ENCODE results near the gene SLC13A3.

Gene SLC13A3

DNA sequence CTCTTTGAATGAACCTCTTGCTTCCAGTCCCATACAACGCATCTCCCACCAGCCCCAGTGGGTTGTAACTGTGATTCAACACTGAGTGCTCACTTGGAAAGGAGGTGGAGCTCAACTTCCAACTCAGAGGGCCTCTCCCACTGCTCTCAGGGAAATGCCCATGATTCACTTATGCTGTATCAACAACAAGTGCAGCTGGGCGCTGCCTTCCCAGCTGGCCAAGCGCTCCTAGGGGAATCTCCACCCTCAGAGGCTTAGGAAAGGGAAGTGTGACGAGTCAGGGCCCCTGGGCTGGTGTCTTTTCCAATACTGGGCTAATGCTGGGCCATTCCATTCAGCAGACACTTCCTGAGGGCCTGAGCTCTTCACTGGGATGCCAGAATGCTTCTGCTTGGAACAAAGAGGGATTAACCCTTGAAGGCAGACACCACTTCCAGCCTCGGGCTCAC is 92.7 kb downstream of the SLC13A3 start:
- DNase-seq (ENCODE audit: low read depth), result no peak

DNA sequence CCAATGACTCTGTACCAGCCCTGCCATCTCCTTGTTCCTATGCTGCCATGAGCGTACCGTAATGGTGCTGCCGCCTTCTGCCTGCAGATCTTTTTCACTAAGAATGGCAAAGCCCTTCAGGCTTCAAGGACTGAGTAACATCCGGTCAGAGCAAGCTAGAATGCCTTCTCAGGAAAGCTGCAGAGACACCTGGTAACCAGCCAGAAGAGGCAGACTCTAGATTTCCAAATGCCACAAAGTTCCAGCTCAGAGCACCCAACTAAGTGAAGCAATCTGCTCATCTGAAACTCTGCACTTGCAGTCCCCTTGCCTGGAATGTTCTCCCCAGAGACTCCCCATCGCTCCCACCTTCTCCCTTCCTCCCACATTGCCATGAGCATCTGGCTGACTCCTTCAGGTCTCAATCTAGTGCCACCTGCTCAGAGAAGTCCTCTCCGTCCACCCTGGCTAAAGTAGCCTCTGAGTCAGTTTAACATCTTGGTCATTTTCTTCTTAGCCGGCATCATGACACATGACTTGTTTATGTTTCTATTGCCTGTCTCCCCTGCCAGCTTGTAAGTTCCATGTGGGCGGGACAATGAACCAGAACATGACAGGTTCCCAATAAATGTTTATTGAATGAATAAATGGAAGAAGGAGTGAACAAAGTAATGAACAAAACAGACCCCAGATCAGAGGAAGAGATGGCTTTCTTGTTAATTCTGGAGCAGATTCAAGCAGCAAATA is 93.9 kb downstream of the SLC13A3 start:
- DNase-seq (ENCODE audit: low read depth), result no peak

DNA sequence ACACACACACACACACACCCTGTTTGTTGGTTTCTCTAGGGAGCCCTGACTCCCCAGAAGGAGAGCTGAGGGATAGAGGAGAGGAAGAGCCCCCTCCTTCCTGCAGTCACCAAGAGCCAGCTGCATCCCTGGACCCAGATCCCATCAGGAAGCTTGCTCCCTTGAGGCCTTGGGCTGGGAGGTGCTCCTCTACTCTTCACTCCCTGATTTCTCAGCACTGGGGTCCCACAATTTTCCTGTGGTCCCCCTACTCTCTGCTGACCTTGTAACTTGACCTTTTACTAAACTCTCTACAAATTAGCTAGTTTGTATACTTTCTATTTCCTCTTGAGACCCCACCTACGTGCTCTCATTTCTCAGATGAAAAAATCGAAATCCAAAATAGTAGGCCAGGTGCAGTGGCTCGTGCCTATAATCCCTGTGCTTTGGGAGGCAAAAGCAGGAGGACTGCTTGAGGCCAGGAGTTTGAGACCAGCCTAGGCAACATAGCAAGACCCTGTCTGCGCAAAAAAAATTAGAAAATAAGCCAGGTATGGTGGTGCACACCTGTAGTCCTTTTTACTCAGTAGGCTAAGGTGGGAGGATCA is 95.8 kb downstream of the SLC13A3 start:
- no peak for DNase-seq (ENCODE audit: low read depth)

DNA sequence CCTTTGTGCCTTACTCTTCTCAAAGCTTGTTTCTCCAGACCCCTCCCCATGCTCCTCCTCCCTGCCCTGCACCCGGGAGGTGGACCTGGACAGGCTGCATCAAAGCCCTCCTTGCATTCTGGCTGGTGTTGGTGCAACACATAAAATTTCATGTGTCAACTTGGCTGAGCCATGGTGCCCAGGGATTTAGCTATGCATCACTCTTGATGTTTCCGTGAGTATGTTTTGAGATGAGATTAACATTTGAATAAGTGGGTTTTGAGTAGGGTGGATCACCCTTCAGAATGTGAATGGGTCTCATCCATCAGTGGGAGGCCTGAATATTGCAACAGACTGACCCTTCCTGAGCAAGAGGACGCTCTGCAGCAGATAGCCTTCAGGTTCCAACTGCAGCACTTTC is 96.4 kb downstream of the SLC13A3 start:
- no peak for DNase-seq (ENCODE audit: low read depth)

DNA sequence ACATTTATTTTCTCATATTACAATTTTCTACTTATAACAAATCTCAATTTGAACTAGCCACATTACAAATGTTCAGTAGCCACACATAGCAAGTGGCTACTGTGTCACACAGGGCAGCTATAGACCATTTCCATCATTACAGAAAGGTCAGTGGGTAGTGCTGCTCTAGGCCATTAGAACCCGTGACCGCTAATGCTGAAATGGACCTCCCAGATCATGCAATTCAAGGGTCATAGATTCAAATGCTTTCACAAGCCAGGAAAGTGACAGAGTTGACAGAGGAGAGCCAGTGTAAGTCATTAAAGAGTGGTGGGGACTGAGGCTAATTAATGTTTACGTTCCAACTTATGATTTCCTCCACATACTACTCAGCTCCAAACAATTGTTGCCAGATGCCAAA is 97.3 kb downstream of the SLC13A3 start:
- DNase-seq (ENCODE audit: low read depth), result no peak

DNA sequence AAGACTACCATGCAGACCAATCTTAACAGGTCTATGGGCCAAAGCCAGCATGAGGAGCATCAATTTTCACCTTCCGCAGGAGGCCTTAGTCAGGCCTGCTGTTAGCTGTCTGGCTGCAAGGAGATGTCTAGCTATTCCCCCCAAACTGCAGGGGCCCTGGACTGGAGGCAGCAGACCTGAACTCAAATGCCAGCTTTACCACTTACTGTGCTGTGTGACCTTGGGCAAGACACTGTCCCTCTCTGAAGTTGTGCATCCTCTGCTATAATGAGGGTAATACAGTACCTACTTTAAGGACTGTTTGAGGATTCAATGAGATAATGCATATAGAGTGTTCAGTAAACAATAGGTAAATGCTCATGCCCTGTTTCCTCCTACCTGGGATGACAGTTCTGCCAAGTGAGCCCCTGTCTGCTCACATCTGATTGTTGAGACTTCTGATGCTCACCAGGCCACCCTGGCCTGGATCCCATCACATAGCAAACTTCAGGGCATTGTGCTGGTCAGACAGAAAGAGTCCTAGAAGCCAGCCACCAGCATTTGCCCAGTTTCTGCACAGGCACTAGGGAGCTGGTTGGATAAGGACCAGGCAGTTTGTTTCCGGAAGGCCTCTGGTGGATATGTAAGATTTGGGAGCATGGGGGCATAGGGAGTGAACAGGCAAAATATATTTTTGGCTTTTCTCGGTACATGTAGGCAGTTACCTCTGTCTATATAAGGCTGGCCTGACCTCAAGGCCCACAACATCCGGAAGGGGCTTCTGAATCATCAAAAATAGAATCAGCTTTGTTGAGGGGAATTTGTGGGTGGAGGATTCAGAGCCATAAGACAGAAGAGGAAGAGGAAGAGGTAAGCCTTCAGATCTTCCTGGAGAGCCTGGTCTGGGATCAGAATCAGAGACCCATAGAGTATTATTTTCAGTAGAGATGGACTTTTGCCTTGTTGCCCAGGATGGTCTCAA is 98.5 kb downstream of the SLC13A3 start:
- DNase-seq (ENCODE audit: low read depth), result no peak

DNA sequence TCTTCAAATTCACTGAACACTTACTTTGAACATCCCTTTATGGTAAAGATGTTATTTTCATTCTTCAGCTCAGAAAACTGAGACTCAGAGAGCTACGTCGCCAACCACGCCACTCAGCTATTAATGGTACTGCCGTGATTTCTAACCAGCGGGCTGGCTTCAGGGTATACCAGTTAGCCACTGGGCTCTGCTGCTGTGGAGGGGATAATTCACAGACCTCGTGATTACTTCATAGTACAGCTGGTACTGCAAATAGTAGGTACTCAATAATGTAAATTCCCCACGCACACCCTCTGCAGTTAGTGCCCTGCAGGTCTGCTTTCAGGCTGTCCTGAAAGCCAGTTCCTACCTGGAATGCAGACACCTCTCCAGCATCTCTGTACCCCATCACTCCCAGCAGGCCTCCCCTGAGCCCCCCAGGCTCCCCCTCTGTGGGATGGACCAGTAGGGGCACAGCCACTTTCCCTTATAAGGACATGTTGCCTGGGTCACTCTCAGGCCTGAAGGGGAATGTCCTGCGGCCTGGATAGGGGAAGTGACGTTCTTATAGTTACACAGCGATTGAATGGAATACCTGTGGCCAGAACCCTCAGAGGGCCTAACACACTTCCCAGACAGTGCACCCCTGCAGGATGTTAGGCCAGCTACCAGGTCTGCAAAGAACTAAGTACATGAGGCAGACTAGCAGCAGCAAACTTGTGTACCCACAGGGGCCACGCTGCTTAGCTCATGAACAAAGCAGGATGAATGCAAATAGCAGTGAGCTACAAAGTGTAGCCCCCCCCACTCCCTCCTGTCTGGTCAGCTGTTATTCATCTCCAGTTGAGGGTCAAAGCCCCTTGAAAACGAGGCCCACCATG is 99.5 kb downstream of the SLC13A3 start:
- no peak for DNase-seq (ENCODE audit: low read depth)

DNA sequence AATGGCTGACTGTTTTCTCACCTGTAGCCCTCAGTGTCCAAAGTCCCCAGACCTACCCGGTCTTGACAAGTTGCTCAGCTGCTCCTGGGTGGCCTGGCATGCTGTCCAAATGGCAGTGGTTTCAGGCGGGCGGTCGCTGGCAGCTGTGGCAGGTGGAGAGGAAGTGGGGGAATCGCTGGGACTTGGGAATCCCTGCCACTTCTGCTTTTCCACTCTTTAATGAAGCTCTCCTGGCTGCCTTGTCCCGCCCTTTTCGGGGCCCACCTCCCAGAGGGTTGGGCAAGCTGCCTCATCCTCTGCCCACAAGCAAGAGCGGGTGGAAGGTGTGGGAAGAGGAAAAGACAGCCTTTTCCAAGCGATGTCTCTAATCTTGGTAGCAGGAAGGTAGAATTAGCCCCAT is 100.8 kb downstream of the SLC13A3 start, which contains the start of gene OCSTAMP:
OCSTAMP (minus strand) TSS at position 194 of the 400 bp plus-strand sequence; CDS start at position 100, 94 bp downstream.
- DNase-seq (ENCODE audit: low read depth), result no peak

DNA sequence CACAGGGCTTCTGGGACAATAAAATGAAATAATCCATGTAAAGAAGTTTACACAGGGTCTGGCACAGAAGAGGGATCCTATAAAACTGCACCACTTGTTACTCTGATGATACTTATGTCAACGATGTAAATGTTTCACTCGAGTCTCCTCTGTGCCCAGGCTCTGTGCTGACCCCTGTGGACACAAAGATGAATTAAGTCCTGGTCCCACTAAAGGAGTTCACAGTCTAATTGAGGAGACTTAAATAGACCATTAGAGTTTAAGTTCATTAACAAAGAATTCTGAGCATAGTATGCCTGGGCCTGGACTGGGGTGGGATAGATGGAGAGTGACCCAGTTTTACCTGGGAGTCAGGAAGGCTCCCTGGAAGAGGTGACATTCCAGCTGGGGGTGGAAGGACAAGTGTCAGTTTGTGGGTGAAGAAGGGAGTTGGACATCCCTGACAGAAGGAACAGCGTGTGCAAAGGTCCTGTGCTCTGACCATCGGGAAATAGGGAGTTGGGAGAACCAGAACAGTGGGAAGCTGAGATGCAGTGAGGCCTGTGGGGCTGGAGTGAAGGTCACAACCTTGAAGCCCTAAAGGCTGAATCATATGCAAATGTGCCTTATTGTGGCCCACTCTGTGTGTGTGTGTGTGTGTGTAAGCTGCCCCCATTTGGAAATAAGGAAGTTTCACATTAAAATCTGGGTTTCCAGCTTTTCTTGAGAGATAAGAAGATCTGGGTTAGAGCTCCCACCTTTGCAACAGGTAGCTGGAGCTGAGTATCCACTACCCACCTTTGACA is 101.9 kb downstream of the SLC13A3 start:
- no peak for DNase-seq (ENCODE audit: low read depth)

DNA sequence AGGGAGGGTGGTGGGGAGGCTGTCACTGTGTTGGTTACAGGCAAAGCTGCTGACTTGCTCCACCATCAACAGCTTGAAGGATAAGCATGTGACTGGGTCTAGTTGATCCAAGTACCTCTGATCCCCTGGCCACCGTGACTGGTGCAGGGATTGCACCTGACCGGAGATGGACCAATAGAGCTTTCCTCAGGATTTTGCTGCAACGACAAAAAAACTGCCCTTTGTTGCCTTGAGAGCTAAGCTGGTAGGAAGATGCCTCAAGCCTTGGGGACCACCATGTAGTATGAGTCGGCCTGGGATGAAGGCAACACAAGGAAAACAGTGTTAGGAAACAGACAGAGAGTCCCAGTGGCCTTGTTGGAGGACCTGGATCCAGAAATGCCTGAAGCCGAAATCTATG is 102.6 kb downstream of the SLC13A3 start:
- DNase-seq (ENCODE audit: low read depth), result no peak

DNA sequence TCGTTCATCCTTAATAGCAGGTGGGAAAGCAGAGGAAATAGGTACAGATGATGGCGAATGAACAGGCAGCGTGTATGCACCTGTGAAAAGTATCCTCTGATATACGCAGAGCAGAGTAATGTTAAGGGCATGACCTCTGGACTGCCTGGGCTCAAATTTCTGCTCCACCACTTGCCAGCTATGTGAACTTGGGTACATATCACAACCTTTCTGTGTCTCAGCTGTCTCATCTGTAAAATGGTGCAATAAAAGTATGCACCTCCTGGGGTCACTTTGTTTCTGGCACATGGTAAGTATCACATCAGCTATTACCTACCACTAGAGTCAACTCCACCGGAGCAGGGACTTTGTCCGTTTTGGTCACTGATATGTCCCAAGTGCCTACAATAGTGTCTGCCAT is 103.3 kb downstream of the SLC13A3 start:
- no peak for DNase-seq (ENCODE audit: low read depth)

DNA sequence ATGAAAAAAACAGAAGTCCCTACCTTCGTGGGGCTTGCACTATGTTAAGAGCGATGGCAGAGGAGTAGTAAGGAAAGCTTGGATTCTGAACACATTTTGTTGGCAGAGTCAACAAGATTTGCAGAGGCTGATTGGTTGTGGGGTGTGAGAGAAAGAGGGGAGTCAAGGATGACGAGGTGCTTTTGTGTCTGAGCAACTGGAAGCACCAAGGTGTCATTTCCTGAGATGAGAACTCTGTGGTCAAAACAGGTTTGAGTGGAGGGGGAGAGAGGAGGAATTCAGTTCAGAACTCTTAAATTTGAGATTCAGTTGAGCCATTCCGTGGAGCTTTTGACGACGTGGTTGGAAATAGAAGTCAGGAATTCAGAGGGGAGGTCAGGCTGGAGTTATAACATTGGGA is 104.3 kb downstream of the SLC13A3 start:
- DNase-seq (ENCODE audit: low read depth), result no peak

DNA sequence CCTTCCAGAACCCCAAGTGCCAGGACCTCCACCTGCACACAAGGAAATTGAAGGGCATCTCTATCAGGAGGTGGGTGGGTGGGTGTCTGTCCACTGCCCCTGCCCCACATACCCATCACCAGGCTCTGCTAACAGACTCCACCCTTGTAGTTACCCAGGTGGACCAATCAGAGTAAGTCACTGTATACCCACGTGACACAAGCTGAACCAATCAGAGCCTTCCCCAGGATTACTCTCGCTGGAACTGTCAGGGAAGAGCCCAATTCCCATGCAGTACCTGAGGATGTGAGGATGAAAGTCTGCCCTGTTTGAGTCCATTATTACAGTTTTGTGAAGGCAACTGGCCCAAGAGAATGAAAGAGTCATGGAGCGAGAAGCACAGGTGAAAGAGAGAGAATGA is 105.0 kb downstream of the SLC13A3 start:
- DNase-seq (ENCODE audit: low read depth), result no peak

DNA sequence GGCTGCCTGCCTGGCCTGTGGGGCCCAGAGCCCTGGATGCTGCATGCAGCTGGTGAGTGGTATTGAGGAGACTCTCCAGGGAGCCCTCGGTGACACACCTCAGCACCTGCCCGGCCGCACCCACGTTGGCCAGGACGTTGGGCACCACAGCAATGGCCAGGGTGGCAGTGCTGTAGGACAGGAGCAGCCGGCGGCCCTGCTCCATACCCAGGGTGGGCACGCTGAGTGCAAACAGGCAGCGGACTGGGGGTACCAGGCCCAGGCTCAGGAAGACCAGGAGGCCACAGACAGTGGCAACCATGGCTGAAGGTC is 105.5 kb downstream of the SLC13A3 start:
- no peak for DNase-seq (ENCODE audit: low read depth)

DNA sequence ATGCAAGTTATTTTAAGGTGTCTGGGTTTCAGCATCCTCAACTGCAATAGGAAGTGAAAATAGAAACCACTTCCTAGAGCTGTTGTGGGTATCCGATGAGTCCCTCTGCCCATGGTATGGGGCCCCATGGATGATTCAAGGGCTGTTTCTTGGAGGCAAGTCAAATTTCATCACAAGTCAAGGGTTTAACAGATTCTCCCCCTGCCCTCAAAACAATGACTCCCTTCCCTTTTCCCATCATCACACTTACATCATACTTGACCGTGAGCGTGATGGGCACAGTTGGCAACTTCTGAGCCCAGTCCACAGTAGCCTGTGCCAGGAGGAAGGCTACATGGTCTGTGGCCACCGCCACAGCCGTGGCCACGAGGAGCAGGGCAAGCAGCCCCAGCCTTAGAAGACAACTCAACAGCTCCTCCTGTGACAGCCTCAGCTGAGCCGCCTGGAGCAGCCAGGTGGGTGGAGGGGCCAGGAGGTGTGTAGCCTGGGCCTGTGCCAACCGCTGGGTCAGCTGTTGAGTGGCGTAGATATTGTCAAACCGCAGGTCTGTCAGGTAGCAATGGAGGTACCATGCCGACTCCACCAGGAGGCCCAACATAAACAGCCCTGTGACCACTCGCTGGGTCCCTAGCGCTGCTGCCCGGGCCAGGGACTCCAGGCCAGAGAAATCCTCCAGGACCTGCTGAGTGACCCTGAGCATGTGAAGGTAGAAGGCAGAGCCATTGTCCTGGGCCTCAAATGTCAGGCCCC is 106.0 kb downstream of the SLC13A3 start:
- DNase-seq (ENCODE audit: low read depth), result no peak

DNA sequence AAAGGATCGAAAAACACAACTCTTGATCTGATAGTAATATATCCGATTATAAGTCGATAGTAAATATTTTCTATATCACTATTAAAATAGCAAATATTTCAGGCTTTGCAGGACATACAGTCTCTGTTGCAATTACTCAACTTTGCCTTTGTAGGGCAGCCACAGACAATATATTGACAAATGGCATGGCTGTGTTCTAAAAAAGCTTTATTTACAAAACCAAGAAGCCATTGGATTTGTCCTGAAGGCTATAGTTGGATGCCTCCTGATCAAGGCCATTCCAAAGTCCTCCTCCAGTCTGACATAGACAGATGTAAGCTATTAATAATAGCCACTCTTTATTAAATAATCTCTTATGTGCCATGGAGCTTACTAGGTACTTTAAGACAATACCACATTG is 106.7 kb downstream of the SLC13A3 start:
- no peak for DNase-seq (ENCODE audit: low read depth)

DNA sequence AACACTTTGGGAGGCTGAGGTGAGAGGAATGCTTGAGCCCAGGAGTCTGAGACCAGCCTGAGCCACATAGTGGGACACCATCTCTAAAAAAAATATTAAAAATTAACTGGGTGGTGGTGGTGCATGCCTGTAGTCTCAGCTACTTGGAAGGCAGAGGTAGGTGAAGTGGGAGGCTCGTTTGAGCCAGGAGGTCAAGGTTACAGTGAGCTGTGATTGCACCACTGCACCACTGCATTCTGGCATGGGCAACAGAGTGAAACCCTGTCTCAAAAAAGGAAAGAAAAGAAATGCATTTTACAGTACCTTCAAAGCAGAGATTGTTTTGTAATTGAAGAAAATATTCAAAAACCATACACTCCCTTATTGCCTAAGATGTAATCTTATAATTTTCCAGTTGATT is 107.3 kb downstream of the SLC13A3 start:
- no peak for DNase-seq (ENCODE audit: low read depth)

DNA sequence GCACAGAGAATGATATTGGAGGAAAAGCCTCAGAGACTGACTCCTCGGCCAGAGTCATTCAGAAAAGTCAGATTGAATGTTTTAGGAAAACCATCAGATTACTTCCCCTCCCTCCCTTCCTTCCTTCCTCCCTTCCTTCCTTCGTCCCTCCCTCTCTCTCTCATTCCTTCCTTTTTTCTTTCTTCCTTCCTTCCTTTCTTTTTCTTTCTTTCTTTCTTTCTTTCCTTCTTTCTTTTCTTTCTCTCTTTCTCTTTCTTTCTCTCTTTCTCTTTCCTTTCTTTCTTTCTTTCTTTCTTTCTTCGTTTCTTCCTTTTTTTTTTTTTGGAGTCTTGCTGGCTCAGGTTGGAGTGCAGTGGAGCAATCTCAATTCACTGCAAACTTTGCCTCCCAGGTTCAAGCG is 108.2 kb downstream of the SLC13A3 start:
- no peak for DNase-seq (ENCODE audit: low read depth)

DNA sequence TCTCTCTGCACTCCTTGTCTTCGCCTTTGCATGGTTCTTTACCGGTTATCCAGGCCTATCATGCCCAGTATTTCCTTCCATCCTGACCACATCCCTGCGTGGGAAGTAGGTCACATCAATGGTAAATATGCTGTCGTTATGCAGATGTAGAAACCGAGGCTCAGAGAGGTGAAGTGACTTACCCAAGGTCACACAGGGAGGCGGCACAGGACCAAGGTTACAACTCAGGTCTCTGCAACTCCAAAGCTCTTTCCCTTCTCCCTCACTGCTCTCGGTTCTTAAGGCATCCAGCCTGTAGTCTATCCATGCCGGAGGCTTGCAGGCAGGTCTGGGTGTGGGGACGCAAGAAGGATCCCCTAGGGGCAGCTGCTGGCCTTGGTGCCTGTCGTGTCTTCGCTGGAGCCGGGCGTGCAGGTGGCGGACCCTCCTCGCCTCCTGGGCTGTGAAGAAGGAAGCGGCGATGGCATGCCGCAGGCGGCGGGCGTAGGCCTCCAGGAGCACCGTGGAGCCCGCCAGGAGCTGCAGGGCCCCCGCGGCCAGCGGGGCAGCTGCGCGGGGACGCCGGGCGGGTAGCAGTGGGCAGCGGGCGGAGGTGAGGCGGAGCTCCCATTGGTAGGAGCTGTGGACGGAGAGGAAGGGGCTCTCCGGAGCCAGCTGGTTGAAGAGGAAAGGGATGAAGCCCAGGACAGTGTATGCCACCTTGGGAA is 109.9 kb downstream of the SLC13A3 start:
- DNase-seq (ENCODE audit: low read depth), result no peak

DNA sequence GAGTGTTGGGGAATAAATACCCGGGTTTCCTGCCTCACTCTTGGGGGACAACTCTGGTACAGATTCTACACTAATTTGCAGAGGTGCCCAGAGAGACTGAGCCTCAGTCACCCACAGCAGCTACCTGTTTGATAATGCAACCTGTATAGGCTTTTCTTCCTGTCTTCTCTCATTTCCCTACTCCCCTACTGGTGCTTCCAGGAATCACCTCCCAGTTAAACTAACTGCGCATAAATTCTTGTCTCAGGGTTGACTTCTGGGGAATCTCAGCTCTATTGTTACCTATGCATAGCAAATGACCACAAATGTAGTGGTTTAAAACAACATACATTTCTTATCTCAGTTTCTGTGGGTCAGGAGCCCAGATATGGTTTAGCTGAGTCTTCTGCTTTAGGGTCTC is 112.1 kb downstream of the SLC13A3 start:
- no peak for DNase-seq (ENCODE audit: low read depth)

Data from T follicular helper cell (primary cell).